CD8-positive, alpha-beta memory T cell (primary cell): ENCODE data around the gene SYNE1. TPM values are rescaled to one million over a fixed set of nuclear protein-coding genes. Genes with fewer than 3 reads are reported as not detected.

Source experiments
- CTCF ChIA-PET: fragments of 350-600 bp; sonication (Branson Sonifier 250); formaldehyde crosslinking; loops from one replicate; lab custom pipeline; 2021; ENCODE audit warnings: antibody characterized with exemption; lab: Charles Lee
- POLR2A ChIA-PET: fragments of 350-600 bp; sonication (Branson Sonifier 250); formaldehyde crosslinking; loops from one replicate; lab custom pipeline; 2021; ENCODE audit warnings: antibody characterized with exemption; lab: Charles Lee
- DNase-seq, 5 donors: peaks; one replicate each; pipeline versions ENCODE4 v3.0.0 to v3.0.0-alpha.2; 2020 to 2022; ENCODE audit warnings: mixed read lengths in 1 of 5
- H3K27ac ChIP-seq: one replicate; pipeline ENCODE4 v1.7.0; 2013; ENCODE audit warnings: low read depth, mild to moderate bottlenecking, low read length, moderate library complexity
- H3K27me3 ChIP-seq: 2 replicates; pipeline ENCODE4 v1.7.0; 2013; ENCODE audit warnings: low read length, mild to moderate bottlenecking; ENCODE audit not compliant: insufficient read depth, poor library complexity, severe bottlenecking
- H3K36me3 ChIP-seq: 2 replicates; pipeline ENCODE4 v1.7.0; 2013; ENCODE audit warnings: mild to moderate bottlenecking, low read length, moderate library complexity; ENCODE audit not compliant: insufficient read depth
- H3K4me1 ChIP-seq: 2 replicates; pipeline ENCODE4 v1.7.0; 2013; ENCODE audit warnings: mild to moderate bottlenecking, low read length, moderate library complexity; ENCODE audit not compliant: insufficient read depth
- H3K4me3 ChIP-seq: 2 replicates; pipeline ENCODE4 v1.7.0; 2013; ENCODE audit warnings: mild to moderate bottlenecking, low read length
- H3K9me3 ChIP-seq: 2 replicates; pipeline ENCODE4 v1.7.0; 2013; ENCODE audit warnings: mild to moderate bottlenecking, low read length
- H3K27ac Mint-ChIP-seq, 8 donors: one replicate each; pipeline ENCODE4 v1.8.0; 2020 to 2021; ENCODE audit warnings: mixed read lengths in 8 of 8, mild to moderate bottlenecking in 6 of 8, inconsistent platforms in 3 of 8, moderate library complexity in 3 of 8
- H3K27me3 Mint-ChIP-seq, 2 donors: one replicate each; pipeline ENCODE4 v1.8.0; 2020 to 2021; ENCODE audit warnings: mixed read lengths in 2 of 2, mild to moderate bottlenecking in 1 of 2, moderate library complexity in 1 of 2
- H3K36me3 Mint-ChIP-seq, 3 donors: one replicate each; pipeline ENCODE4 v1.8.0; 2020 to 2021; ENCODE audit warnings: mixed read lengths in 3 of 3, inconsistent platforms in 1 of 3, mild to moderate bottlenecking in 1 of 3
- H3K4me1 Mint-ChIP-seq, 3 donors: one replicate each; pipeline ENCODE4 v1.8.0; 2020 to 2021; ENCODE audit warnings: mixed read lengths in 3 of 3, inconsistent platforms in 1 of 3, mild to moderate bottlenecking in 1 of 3
- H3K4me3 Mint-ChIP-seq, 7 donors: one replicate each; pipeline ENCODE4 v1.8.0; 2020 to 2021; ENCODE audit warnings: mixed read lengths in 7 of 7, mild to moderate bottlenecking in 6 of 7, moderate library complexity in 4 of 7, inconsistent platforms in 2 of 7
- H3K9me3 Mint-ChIP-seq, 5 donors: one replicate each; pipeline ENCODE4 v1.8.0; 2020 to 2022; ENCODE audit warnings: mixed read lengths in 5 of 5, mild to moderate bottlenecking in 3 of 5, moderate library complexity in 2 of 5, inconsistent platforms in 1 of 5
- polyA plus RNA-seq: library from polyadenylated mRNA; unstranded; fragments of 300-500 nt; fragmentation: Illumina TruSeq; gene quantifications from one replicate; pipeline ENCODE4 v1.2.3, GENCODE V29; 2021
- total RNA-seq, 2 experiments: library from RNA; stranded (reverse); gene quantifications; one replicate each; pipeline ENCODE4 v1.2.3, GENCODE V29; 2021

SYNE1 gene
- total and polyA plus RNA-seq, 3 experiments from 2014 or later = 41.0 to 79.0 (median 48.4) TPM

DNA sequence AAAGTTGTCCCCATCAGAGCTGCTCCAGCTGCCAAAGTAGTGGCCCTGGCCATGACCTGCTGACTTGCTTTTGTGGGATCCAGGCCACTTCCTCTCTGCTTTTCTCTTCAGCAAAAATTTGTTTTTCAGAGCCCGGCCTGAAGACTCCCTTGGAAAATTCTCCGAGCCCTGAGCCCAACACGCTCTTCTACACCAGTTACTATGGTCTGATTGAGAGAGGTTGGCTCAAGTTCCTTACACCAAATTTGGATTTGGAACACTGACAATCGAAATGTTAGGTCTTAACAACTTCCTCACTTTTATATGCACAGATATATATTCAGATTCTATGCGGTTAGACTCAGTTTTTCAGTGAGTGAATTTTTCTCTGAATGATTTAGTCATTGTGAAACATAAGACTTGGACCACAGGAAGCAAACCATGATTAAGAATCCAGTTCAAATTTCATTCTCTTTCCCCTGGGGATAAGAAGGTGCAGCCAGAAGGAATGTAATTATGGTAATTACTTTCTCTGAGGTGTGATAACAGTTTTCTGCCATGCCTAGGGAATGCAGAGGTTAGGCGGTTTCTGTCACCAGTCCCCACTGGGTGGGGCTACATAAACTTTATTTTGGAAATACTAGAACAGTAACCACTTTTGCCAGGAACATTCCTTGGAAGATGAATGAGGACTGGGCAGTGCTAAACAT lies 365.2 kb downstream of the SYNE1 start:
- H3K36me3 ChIP-seq = peaks cover 5% of the 10 kb centered on the region
- H3K4me1 ChIP-seq = no peaks in the 10 kb centered on the region
- ChIA-PET CTCF (interaction anchor here (1.4 kb wide), 1 partner anchor 30 kb away, joined by 3 read pairs; no protein-coding TSS in a partner anchor), POLR2A (no interaction called here)
- no peaks in the 10 kb centered on the region for H3K9me3 ChIP-seq
- H3K36me3 Mint-ChIP-seq = peaks cover 0 to 71% (median 18%) of the 10 kb centered on the region in 3 donors
- H3K27me3 Mint-ChIP-seq = no peaks in the 10 kb centered on the region
- no peaks in the 10 kb centered on the region for H3K4me1 Mint-ChIP-seq
- no peak overlapping the region for H3K27ac ChIP-seq
- no peak for DNase-seq
- no peaks in the 10 kb centered on the region for H3K9me3 Mint-ChIP-seq
- no peak overlapping the region for H3K4me3 ChIP-seq
- no peak overlapping the region for H3K4me3 Mint-ChIP-seq
- no peaks in the 10 kb centered on the region for H3K27me3 ChIP-seq
- H3K27ac Mint-ChIP-seq = peak overlapping the region; percentile 10 to 90 (median 44)

DNA sequence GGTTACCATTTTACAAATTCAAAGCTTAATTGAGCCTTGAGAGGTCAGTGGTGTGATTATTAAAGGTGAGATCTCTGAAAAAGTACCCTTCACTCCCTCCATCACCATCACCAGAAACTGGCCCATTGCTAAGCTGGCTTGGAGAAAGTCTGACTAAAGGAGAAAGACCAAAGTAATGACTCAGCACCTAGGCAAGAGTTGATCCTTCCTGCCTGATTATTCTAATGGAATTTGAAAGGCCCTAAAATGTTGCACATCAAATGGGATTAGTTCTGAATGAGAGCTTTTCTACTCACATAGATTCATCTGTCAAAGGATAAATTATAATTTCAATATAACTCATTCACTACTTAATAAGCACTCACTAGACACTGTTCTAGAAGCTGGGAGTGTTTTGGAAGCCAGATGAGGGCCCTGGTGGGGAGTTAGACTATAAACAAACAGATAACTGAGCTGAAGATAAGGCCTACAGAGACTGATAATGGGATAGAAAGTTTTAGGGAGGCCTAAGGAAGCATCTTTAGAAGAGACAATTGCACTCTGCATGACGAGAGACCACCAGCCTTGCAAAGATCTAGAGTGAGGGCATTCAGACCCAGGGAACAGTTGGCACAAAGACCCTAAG lies 366.7 kb downstream of the SYNE1 start:
- Mint-ChIP-seq H3K27ac (peak overlapping the region in 3 of 8 donors; percentile 24 to 80 (median 75)), H3K36me3 (peaks cover 3 to 73% (median 20%) of the 10 kb centered on the region in 3 donors), H3K4me3 (no peak overlapping the region), H3K4me1 (peaks cover 3 to 11% (median 6%) of the 10 kb centered on the region in 3 donors), H3K27me3 (no peaks in the 10 kb centered on the region), H3K9me3 (peaks cover 0 to 2% (median 0%) of the 10 kb centered on the region in 5 donors)
- ChIA-PET CTCF (interaction anchor here (1.4 to 1.5 kb wide), 2 partner anchors 31 to 505 kb away, joined by 3 read pairs; no protein-coding TSS in a partner anchor), POLR2A (no interaction called here)
- Histone ChIP-seq H3K27ac (no peak overlapping the region), H3K4me3 (no peak overlapping the region), H3K9me3 (no peaks in the 10 kb centered on the region), H3K4me1 (no peaks in the 10 kb centered on the region), H3K36me3 (peaks cover 5% of the 10 kb centered on the region), H3K27me3 (no peaks in the 10 kb centered on the region)
- no peak for DNase-seq

DNA sequence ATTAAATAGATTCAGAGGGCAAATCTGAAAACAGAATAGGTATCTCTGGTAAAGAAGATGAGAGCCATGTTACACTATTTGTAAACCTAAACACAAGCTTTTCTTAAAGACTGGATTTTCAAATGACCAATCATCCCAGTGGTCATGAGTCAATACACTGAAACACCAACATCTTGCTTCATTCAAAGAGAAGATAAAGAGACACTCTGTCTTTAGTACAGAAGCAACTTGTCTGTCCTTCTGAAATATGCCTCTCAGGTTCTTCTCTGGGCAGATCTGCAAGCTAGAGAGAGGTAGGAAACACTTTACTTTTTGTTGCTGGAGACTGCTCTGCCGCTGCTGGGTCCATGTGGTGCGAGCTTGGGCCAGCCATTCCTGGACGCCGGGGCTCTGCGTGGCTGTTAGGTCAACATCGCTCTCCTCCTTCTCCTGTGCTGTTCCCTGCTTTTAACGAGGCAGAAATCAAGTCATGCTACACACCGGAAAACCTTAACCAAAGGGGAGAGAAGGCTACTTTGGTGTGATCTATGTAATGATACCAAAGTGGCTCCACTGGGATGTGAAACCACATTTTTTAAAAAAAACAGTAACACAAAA lies 368.2 kb downstream of the SYNE1 start:
- no peak for DNase-seq
- Histone ChIP-seq H3K27me3 (no peaks in the 10 kb centered on the region), H3K9me3 (no peaks in the 10 kb centered on the region), H3K4me3 (no peak overlapping the region), H3K4me1 (no peaks in the 10 kb centered on the region), H3K36me3 (peaks cover 8% of the 10 kb centered on the region), H3K27ac (no peak overlapping the region)
- CTCF ChIA-PET = interaction anchor here (0.9 to 1.2 kb wide), 2 partner anchors 23 to 30 kb away, joined by 3 read pairs; no protein-coding TSS in a partner anchor
- no peak overlapping the region for H3K4me3 Mint-ChIP-seq
- peaks cover 0 to 5% (median 2%) of the 10 kb centered on the region in 5 donors for H3K9me3 Mint-ChIP-seq
- H3K4me1 Mint-ChIP-seq = peaks cover 3 to 12% (median 6%) of the 10 kb centered on the region in 3 donors
- no peaks in the 10 kb centered on the region for H3K27me3 Mint-ChIP-seq
- peak overlapping the region in 4 of 8 donors; percentile 13 to 59 (median 50) for H3K27ac Mint-ChIP-seq
- peaks cover 13 to 72% (median 22%) of the 10 kb centered on the region in 3 donors for H3K36me3 Mint-ChIP-seq
- POLR2A ChIA-PET = no interaction called here

DNA sequence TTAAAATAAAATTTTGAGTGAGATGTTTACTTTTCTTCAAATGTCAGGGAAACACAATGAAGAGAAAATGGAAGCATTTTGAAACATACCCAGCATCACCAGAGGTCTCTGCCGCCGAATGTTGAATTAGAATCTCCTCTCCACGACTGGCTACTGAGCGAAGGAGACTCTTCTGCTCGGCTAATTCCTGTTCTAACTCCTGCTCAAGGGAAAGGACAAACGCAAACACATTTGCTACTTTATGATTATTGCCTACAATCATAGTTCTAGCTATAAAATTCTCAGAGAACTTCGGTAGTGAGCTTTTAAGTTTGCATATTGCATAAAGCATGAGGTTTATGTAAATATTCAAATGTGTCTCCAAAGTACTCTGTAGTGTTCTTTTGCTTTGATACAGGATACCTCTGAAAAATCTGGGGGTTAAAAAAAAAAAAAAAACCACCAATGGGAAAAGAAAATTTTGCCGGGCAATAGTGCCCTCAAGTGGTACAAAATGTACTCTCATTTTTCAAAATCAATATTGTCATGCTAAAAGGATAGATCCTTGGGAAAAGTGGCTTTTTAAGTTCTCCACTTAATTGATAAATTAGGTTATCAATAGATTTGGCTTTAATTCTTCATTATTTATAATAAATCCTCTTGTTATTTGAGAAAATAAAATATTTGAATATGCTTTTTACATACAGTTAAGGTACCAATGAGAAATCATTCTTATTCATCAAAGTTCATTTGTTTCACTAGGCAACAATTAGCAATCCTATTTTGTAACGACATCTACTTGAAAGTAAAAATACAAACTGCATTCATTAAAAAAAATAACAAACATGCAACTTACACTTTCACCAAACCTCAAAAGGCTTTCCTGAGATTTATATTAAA lies 369.0 kb downstream of the SYNE1 start:
- Histone ChIP-seq H3K27me3 (no peaks in the 10 kb centered on the region), H3K4me3 (no peak overlapping the region), H3K4me1 (no peaks in the 10 kb centered on the region), H3K36me3 (peaks cover 8% of the 10 kb centered on the region), H3K9me3 (peaks cover 4% of the 10 kb centered on the region), H3K27ac (no peak overlapping the region)
- H3K4me3 Mint-ChIP-seq = no peak overlapping the region
- POLR2A ChIA-PET = no interaction called here
- CTCF ChIA-PET = interaction anchor here (0.7 to 1.2 kb wide), 4 partner anchors 21 to 89 kb away, joined by 3 to 5 read pairs (median 3); no protein-coding TSS in a partner anchor
- H3K9me3 Mint-ChIP-seq = peaks cover 0 to 10% (median 7%) of the 10 kb centered on the region in 5 donors
- H3K36me3 Mint-ChIP-seq = peaks cover 17 to 71% (median 25%) of the 10 kb centered on the region in 3 donors
- peak in 2 of 5 donors; percentile 2 to 13 for DNase-seq
- no peaks in the 10 kb centered on the region for H3K27me3 Mint-ChIP-seq
- H3K4me1 Mint-ChIP-seq = peaks cover 3 to 12% (median 6%) of the 10 kb centered on the region in 3 donors
- peak overlapping the region in 1 of 8 donors; percentile 11 for H3K27ac Mint-ChIP-seq

DNA sequence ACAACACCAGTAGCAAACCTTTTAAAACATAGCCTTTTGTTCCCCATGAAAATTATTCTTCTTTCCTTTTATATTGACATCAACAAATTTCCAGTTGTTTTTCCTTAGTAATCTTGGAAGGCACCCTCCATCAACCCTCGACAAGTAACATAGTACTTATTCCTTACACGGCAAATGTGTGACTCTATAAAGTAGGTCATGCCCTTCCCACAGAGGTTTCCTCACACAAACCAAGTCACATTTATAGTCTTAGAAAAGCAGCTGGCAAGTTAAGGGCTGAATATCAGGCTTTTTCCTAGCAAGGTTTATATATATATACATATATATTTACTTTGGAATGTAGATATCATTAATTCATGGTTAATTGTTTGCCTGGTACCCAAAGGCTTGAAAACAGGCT lies 371.5 kb downstream of the SYNE1 start:
- Histone ChIP-seq H3K27ac (no peak overlapping the region), H3K4me3 (no peak overlapping the region), H3K36me3 (peaks cover 19% of the 10 kb centered on the region), H3K27me3 (no peaks in the 10 kb centered on the region), H3K4me1 (no peaks in the 10 kb centered on the region), H3K9me3 (peaks cover 4% of the 10 kb centered on the region)
- no peaks in the 10 kb centered on the region for H3K27me3 Mint-ChIP-seq
- no peak for DNase-seq
- peak overlapping the region in 1 of 8 donors; percentile 43 for H3K27ac Mint-ChIP-seq
- peaks cover 3 to 12% (median 6%) of the 10 kb centered on the region in 3 donors for H3K4me1 Mint-ChIP-seq
- ChIA-PET CTCF (no interaction called here), POLR2A (no interaction called here)
- no peak overlapping the region for H3K4me3 Mint-ChIP-seq
- peaks cover 36 to 78% (median 39%) of the 10 kb centered on the region in 3 donors for H3K36me3 Mint-ChIP-seq
- H3K9me3 Mint-ChIP-seq = peaks cover 0 to 22% (median 16%) of the 10 kb centered on the region in 5 donors

DNA sequence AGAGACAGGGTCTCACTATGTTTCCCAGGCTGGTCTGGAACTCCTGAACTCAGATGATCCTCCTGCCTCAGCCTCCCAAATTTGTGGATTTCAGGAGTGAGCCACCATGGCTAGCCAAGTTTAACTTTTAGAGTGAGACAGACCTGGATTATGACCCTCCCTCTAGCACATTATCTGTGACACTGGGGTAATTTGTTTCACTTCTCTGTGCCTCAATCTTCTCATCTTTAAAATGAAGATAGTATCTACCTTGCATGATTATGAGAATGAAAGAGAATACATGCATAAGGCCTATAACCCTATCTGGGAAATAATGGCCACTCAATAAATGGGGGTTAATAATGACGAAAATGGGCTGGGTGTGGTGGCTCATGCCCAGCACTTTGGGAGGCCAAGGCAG lies 373.6 kb downstream of the SYNE1 start:
- DNase-seq = no peak
- Mint-ChIP-seq H3K9me3 (peaks cover 0 to 22% (median 16%) of the 10 kb centered on the region in 5 donors), H3K4me3 (no peak overlapping the region), H3K27me3 (no peaks in the 10 kb centered on the region), H3K36me3 (peaks cover 48 to 82% (median 48%) of the 10 kb centered on the region in 3 donors), H3K27ac (peak overlapping the region in 1 of 8 donors; percentile 70), H3K4me1 (peaks cover 3 to 12% (median 7%) of the 10 kb centered on the region in 3 donors)
- Histone ChIP-seq H3K27ac (no peak overlapping the region), H3K9me3 (peaks cover 4% of the 10 kb centered on the region), H3K27me3 (no peaks in the 10 kb centered on the region), H3K36me3 (peaks cover 28% of the 10 kb centered on the region), H3K4me3 (no peak overlapping the region), H3K4me1 (no peaks in the 10 kb centered on the region)
- ChIA-PET CTCF (no interaction called here), POLR2A (no interaction called here)

DNA sequence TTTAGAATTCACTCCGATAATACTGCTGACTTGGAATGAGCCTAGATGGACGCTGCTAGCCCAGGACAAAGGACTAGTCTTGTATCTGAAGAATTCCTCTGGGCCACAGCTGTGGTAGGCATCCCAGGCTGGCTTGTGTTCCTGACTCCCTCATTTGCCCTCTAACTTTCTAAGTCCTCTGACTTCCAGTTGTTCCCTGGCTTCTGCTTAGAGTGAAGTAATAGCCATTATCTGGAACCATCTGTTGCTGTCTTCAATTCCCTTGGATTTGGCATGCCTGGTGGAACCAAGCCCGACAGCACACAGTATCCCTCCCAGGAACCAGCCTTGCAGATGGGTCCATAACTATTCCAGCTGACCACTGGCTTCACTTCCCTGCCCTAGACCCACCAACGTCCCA lies 376.0 kb downstream of the SYNE1 start:
- H3K9me3 Mint-ChIP-seq = peaks cover 0 to 22% (median 16%) of the 10 kb centered on the region in 5 donors
- Histone ChIP-seq H3K4me3 (no peak overlapping the region), H3K4me1 (no peaks in the 10 kb centered on the region), H3K27me3 (no peaks in the 10 kb centered on the region), H3K36me3 (peaks cover 33% of the 10 kb centered on the region), H3K9me3 (peaks cover 4% of the 10 kb centered on the region), H3K27ac (no peak overlapping the region)
- no peak for DNase-seq
- no peaks in the 10 kb centered on the region for H3K27me3 Mint-ChIP-seq
- ChIA-PET CTCF (no interaction called here), POLR2A (no interaction called here)
- H3K4me1 Mint-ChIP-seq = peaks cover under 1 to 6% (median 4%) of the 10 kb centered on the region in 3 donors
- no peak overlapping the region for H3K4me3 Mint-ChIP-seq
- peak overlapping the region in 2 of 8 donors; percentile 58 to 87 for H3K27ac Mint-ChIP-seq
- H3K36me3 Mint-ChIP-seq = peaks cover 50 to 80% (median 56%) of the 10 kb centered on the region in 3 donors
